Fibroblast of the aortic adventitia (primary cell): ENCODE measurements around the gene ACOT11. TPM values are rescaled to one million over a fixed set of nuclear protein-coding genes. Genes with fewer than 3 reads are reported as not detected.

Experiments used
- DNase-seq: peaks from one replicate; pipeline ENCODE4 v3.0.0-alpha.2; 2010; ENCODE audit warnings: low read depth
- H3K4me3 ChIP-seq: 2 replicates; pipeline ENCODE4 v1.5.1; 2011; ENCODE audit warnings: low read depth, mild to moderate bottlenecking, control low read depth, low read length, moderate library complexity
- CTCF ChIP-seq: IDR thresholded peaks from 2 replicates; pipeline ENCODE4 v1.5.1; 2011; ENCODE audit warnings: mild to moderate bottlenecking, low read length, control low read depth, inconsistent platforms; ENCODE audit not compliant: insufficient read depth
- total RNA-seq: library from RNA; depleted of rRNA; stranded (reverse); fragments of >200 nt; gene quantifications from 2 replicates; pipeline ENCODE4 v1.2.3, GENCODE V29; 2012; ENCODE audit warnings: low replicate concordance

Gene ACOT11
- total RNA-seq, 1 donor, result 3.9 TPM

DNA sequence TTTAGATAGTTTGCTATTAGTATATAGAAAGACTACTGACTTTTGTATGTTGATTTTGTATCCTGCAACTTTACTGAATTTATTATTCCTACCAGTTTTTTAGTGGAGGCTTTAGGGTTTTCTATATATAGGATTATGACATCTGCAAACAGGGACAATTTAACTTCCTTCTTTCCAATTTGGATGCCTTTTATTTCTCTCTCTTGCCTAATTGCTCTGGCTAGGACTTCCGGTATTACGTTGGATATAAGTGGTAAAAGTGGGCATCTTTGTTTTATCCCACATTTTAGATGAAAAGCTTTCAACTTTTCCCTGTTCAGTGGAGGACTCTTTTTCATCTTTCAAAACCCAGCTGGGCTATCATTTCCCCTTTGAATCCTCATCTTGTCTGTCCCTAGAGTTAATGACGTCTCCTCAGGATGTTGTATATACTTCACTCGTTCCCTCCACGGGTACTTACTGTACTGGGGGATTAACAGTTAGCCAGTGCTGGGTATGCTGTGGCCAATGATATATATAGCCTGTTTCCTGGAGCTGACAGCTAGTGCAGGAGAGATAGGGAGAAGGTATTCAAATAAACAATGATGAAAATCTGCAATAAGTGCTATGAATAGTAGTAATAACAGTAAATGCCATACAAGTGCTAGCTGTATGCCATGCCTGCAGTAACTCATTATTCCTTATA is 9.8 kb downstream of the ACOT11 start:
- TF ChIP-seq CTCF, result no peak

DNA sequence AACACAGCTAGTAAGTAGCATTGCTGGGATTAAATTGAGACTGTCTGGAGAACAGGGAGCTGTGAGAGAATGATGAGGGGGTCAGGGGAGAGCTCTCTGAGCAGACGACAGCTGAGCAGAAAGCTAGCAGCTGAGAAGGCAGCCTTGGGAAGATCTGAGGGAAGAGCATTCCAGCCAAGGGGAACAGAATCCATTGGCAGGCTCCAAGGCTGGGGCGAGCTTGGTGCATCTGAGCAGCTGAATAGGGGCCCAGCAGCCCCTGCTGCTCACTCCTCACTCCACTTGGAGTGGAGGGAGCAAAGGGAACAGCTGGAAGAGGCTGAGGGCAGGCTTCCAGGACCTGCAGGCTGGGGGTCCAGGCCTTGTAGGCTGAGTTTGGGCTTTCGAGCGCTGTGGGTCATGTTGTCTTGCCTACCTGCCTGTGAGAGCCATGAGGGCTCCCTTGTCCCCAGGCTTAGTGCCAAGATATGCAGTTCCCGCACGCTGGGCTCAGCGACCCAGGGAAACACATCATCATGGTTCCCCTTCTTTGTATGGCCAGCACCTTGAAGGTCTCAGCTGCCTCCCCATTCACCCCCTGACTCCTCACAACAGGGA is 10.5 kb downstream of the ACOT11 start:
- TF ChIP-seq CTCF, result no peak
- H3K4me3 ChIP-seq, result no peak overlapping the region
- no peak for DNase-seq

More for the DNA sequence above, 9.8 kb downstream of the ACOT11 start:
- H3K4me3 ChIP-seq, result no peak overlapping the region
- DNase-seq, result no peak

DNA sequence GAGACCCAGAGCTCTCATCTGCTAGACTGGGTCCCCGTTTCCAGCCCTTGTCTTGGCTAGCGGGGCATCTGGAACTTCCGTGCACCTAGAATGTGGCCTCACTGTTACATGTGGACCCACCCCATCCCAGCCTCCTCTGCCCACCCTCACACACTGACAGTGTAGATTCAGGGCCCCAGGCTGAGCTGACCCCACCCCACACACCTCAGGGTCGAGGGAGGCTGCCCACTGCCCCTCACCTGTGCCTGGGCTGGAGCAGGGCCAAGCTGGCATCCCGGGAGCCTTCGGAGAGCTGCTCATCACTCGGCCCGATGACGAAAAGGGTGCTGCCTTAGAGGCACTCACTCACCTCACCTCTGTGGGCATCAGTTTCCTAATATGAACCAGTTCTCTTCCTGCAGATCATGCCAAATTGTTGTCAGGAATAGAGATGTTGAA is 11.1 kb downstream of the ACOT11 start:
- no peak for DNase-seq
- no peak for TF ChIP-seq CTCF
- no peak overlapping the region for H3K4me3 ChIP-seq

DNA sequence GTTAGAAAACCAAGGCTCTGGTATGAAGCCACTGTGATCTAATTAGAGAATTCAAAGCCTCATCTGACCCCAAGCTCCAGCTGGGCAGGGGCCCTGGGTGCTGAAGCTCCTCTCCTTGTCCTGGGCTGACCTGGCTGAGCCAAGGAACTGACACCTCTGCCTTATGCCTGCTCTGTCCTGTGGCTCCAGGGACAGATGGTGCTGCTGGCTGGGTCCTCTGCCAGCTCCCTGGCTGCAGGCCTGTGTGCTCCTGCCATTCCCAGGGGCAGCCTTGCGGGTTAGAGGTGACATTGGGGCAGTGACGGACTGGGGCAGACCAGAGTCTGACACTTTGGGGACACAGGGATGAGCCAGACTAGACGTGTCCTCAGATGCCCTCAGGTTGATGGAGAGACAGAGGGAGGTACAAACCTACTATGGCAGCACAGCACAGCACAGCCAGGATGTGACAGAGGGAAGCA is 11.8 kb downstream of the ACOT11 start:
- no peak for TF ChIP-seq CTCF
- no peak overlapping the region for H3K4me3 ChIP-seq
- no peak for DNase-seq

GRCh38 chr1:54564312-54565112 is 16.5 kb downstream of the ACOT11 start:
- no peak for TF ChIP-seq CTCF
- H3K4me3 ChIP-seq, result no peak overlapping the region
- no peak for DNase-seq

DNA sequence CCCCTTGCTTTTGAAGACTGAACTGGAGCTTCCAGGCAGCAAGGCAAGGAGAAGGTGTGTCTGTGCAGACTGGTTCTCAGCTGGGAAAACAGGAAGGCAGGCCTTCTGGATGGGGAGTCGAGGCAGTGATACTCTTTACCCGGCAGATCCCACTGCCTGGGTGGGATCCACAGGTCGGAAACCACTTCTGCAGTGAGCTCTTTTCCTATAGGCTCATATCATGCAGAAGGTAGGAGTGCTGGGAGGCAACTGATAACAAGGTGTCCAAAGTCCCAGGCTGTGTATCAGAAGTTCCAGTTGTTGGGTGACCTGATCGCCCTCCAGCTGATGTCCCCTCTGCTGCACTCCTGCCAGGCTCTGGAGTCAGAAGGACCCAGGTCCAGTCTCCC is 17.1 kb downstream of the ACOT11 start:
- no peak for DNase-seq
- no peak overlapping the region for H3K4me3 ChIP-seq
- TF ChIP-seq CTCF, result no peak
